ENCODE data around the gene NPAS3.

The NPAS3 gene

DNA sequence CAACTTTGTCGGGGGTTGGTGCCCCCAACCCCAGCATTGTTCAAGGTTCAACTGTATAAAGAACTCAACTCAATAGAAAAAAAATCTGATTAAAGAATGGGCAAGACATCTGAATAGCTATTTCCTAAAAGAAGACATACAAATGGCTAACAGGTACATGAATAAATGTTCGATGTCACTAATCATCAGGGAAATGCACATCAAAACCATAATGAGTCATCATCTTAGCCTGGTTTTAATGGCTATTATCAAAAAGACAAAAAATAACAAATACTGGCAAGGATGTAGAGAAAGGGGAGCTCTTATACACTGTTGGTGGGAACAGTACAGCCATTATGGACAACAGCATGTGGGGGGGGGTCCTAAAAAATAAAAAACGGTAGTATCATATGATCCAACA, 28.7 kb downstream of the NPAS3 start:
- no peak overlapping the region for H3K4me2 ChIP-seq (ENCODE audit: low read depth, low read length, poor library complexity, severe bottlenecking)
- H3K4me1 ChIP-seq (ENCODE audit: insufficient read depth, low read length, poor library complexity, severe bottlenecking): no peaks in the 10 kb centered on the region
- no peaks in the 10 kb centered on the region for H3F3A ChIP-seq (ENCODE audit: low read depth)
- no peaks in the 10 kb centered on the region for H3K9me3 ChIP-seq (ENCODE audit: insufficient read depth, low read depth, low read length)
- H4K20me1 ChIP-seq (ENCODE audit: insufficient read depth, low read length, poor library complexity, severe bottlenecking): no peaks in the 10 kb centered on the region
- no peak overlapping the region for H3K4me3 ChIP-seq (ENCODE audit: low read length, poor library complexity, severe bottlenecking)
- no peak overlapping the region for H2AFZ ChIP-seq (ENCODE audit: low read length)
- no peak overlapping the region for H3K9ac ChIP-seq (ENCODE audit: low read depth, low read length, poor library complexity, severe bottlenecking)
- H3K27me3 ChIP-seq (ENCODE audit: insufficient read depth, low read length, poor library complexity, severe bottlenecking): no peaks in the 10 kb centered on the region
- no peaks in the 10 kb centered on the region for H3K36me3 ChIP-seq (ENCODE audit: insufficient read depth, low read length)
- no peaks in the 10 kb centered on the region for H3K9me2 ChIP-seq (replicated peaks; ENCODE audit: low read depth, low read length)
- no peaks in the 10 kb centered on the region for H3K79me2 ChIP-seq (ENCODE audit: insufficient read depth, low read length)
- TF ChIP-seq, protein P1, sequence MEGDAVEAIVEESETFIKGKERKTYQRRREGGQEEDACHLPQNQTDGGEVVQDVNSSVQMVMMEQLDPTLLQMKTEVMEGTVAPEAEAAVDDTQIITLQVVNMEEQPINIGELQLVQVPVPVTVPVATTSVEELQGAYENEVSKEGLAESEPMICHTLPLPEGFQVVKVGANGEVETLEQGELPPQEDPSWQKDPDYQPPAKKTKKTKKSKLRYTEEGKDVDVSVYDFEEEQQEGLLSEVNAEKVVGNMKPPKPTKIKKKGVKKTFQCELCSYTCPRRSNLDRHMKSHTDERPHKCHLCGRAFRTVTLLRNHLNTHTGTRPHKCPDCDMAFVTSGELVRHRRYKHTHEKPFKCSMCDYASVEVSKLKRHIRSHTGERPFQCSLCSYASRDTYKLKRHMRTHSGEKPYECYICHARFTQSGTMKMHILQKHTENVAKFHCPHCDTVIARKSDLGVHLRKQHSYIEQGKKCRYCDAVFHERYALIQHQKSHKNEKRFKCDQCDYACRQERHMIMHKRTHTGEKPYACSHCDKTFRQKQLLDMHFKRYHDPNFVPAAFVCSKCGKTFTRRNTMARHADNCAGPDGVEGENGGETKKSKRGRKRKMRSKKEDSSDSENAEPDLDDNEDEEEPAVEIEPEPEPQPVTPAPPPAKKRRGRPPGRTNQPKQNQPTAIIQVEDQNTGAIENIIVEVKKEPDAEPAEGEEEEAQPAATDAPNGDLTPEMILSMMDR (conservative IDR thresholded peaks at IDR 0.05; ENCODE audit: low read length): no peak
- no peak for TF ChIP-seq EZH2phosphoT487 (IDR thresholded peaks at IDR 0.05; ENCODE audit: borderline replicate concordance)

DNA sequence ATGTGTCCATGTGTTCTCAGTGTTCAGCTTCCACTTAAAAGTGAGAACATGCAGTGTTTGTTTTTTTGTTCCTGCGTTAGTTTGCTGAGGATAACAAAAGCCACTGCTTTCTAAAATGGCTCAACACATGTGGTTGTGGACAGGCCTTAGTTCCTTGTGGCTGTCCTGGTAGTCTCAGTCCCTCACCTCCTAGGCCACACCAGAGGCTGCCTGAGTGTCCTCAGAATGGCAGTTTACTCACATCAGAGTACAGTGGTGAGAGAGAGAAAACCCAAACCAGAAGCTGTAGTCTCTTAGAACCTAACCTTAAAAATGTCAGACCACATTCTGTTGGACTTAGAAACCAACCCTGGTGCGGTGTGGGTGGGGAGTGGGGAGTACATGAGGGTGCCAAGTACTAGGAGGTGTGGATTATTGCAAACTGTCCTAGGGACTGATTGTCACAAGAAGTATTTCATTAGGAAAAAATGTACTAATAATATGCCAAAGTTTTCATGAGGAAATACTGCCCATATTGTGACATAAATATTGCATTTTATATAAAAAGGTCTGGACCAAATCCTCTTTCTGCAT, 30.4 kb downstream of the NPAS3 start:
- H3K4me1 ChIP-seq (ENCODE audit: insufficient read depth, low read length, poor library complexity, severe bottlenecking): no peaks in the 10 kb centered on the region
- H3K9me3 ChIP-seq (ENCODE audit: insufficient read depth, low read depth, low read length): no peaks in the 10 kb centered on the region
- no peaks in the 10 kb centered on the region for H3K27me3 ChIP-seq (ENCODE audit: insufficient read depth, low read length, poor library complexity, severe bottlenecking)
- TF ChIP-seq, protein P1 (conservative IDR thresholded peaks at IDR 0.05; ENCODE audit: low read length): no peak
- TF ChIP-seq EZH2phosphoT487 (IDR thresholded peaks at IDR 0.05; ENCODE audit: borderline replicate concordance): no peak
- no peak overlapping the region for H3K9ac ChIP-seq (ENCODE audit: low read depth, low read length, poor library complexity, severe bottlenecking)
- H4K20me1 ChIP-seq (ENCODE audit: insufficient read depth, low read length, poor library complexity, severe bottlenecking): no peaks in the 10 kb centered on the region
- H3K4me2 ChIP-seq (ENCODE audit: low read depth, low read length, poor library complexity, severe bottlenecking): no peak overlapping the region
- no peaks in the 10 kb centered on the region for H3K9me2 ChIP-seq (replicated peaks; ENCODE audit: low read depth, low read length)
- no peak overlapping the region for H2AFZ ChIP-seq (ENCODE audit: low read length)
- no peaks in the 10 kb centered on the region for H3K36me3 ChIP-seq (ENCODE audit: insufficient read depth, low read length)
- no peaks in the 10 kb centered on the region for H3K79me2 ChIP-seq (ENCODE audit: insufficient read depth, low read length)
- H3F3A ChIP-seq (ENCODE audit: low read depth): no peaks in the 10 kb centered on the region
- no peak overlapping the region for H3K4me3 ChIP-seq (ENCODE audit: low read length, poor library complexity, severe bottlenecking)

DNA sequence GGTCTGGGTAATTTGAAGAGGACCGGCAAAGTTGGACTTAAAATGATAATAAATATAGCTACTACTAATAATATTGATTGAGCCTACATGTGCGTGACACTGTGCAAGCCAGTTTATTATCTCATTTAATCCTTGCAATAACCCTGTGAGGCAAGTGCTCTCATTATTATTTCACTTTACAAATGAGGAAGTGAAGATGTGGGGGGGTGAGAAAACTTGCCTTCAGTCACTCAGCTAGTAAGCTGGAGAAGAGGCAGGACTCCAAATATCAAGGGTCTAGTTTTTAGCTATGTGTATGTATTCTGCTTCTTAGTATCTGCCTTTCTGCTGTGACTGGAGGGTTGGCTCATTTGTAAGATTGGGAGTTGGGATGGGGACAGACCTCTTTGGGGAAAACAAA, 39.2 kb downstream of the NPAS3 start:
- Histone ChIP-seq H4K20me1 (ENCODE audit: insufficient read depth, low read length, poor library complexity, severe bottlenecking) (no peaks in the 10 kb centered on the region), H3K4me3 (ENCODE audit: low read length, poor library complexity, severe bottlenecking) (no peak overlapping the region), H3K4me2 (ENCODE audit: low read depth, low read length, poor library complexity, severe bottlenecking) (no peak overlapping the region), H3K79me2 (ENCODE audit: insufficient read depth, low read length) (no peaks in the 10 kb centered on the region), H3K9me3 (ENCODE audit: insufficient read depth, low read depth, low read length) (no peaks in the 10 kb centered on the region), H2AFZ (ENCODE audit: low read length) (no peak overlapping the region), H3K9me2 (replicated peaks; ENCODE audit: low read depth, low read length) (no peaks in the 10 kb centered on the region), H3K36me3 (ENCODE audit: insufficient read depth, low read length) (no peaks in the 10 kb centered on the region), H3F3A (ENCODE audit: low read depth) (no peaks in the 10 kb centered on the region), H3K4me1 (ENCODE audit: insufficient read depth, low read length, poor library complexity, severe bottlenecking) (no peaks in the 10 kb centered on the region), H3K9ac (ENCODE audit: low read depth, low read length, poor library complexity, severe bottlenecking) (no peak overlapping the region), H3K27me3 (ENCODE audit: insufficient read depth, low read length, poor library complexity, severe bottlenecking) (no peaks in the 10 kb centered on the region)
- TF ChIP-seq, protein P1 (conservative IDR thresholded peaks at IDR 0.05; ENCODE audit: low read length): no peak
- no peak for TF ChIP-seq EZH2phosphoT487 (IDR thresholded peaks at IDR 0.05; ENCODE audit: borderline replicate concordance)

All from Loucy (cell line).